GM12873 (cell line): ENCODE data around the gene ANAPC15.

Experiments
- TF ChIP-seq, protein P1 (sequence below): IDR thresholded peaks from 2 replicates; pipeline ENCODE4 v1.5.1; 2012; ENCODE audit warnings: low read depth, mild to moderate bottlenecking, moderate library complexity, low read length, control low read depth; ENCODE audit not compliant: insufficient read depth; ENCODE audit errors: missing control alignments

ANAPC15 gene

DNA sequence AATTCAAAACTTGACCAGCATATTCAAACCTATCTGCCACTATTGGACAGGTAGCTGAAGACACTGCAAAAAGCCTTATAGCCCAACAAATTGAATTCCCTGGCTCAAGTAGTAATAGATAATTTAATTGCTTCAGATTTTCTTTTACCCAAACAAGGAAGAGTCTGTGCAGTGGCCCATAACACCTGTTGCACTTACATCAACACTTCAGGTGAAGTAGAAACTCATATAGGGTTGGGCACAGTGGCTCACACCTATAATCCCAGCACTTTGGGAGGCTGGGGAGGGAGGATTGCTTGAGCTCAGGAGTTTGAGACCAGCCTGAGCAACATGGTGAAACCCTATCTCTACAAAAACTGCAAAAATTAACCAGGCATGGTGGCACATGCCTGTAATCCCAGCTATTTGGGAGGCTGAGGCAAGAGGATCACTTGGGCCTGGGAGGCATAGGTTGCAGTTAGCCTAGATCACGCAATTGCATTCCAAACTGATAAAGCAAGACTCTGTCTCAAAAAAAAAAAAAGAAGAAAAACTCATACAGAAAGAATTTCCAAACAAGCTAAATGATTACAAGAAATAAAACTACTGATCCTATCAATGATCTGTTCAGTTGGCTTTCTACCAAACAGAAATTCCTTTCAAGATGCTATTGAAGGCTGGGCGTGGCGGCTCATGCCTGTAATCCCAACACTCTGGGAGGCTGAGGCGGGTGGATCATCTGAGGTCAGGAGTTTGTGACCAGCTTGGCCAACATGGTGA, 32.5 kb upstream of the ANAPC15 start:
- TF ChIP-seq, protein P1, sequence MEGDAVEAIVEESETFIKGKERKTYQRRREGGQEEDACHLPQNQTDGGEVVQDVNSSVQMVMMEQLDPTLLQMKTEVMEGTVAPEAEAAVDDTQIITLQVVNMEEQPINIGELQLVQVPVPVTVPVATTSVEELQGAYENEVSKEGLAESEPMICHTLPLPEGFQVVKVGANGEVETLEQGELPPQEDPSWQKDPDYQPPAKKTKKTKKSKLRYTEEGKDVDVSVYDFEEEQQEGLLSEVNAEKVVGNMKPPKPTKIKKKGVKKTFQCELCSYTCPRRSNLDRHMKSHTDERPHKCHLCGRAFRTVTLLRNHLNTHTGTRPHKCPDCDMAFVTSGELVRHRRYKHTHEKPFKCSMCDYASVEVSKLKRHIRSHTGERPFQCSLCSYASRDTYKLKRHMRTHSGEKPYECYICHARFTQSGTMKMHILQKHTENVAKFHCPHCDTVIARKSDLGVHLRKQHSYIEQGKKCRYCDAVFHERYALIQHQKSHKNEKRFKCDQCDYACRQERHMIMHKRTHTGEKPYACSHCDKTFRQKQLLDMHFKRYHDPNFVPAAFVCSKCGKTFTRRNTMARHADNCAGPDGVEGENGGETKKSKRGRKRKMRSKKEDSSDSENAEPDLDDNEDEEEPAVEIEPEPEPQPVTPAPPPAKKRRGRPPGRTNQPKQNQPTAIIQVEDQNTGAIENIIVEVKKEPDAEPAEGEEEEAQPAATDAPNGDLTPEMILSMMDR: no peak

DNA sequence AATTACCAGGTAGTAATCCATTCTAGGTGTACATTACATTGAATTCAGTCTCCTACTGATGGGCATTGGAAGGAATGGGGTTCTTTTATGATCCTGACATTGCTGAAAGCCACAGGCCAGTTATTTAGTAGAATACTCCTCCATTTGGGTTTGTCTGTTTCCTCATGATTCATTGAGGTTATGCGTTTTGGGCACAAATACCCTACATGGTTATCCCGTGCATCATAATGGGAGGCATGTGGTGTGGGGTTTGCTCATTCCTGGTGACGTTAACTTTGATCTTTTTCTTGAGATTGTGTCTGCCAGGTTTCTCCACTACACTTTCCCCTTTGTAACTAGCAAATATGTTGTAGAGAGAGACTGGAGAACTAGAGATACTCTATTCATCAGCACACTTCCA, 28.6 kb upstream of the ANAPC15 start:
- TF ChIP-seq, protein P1: no peak

DNA sequence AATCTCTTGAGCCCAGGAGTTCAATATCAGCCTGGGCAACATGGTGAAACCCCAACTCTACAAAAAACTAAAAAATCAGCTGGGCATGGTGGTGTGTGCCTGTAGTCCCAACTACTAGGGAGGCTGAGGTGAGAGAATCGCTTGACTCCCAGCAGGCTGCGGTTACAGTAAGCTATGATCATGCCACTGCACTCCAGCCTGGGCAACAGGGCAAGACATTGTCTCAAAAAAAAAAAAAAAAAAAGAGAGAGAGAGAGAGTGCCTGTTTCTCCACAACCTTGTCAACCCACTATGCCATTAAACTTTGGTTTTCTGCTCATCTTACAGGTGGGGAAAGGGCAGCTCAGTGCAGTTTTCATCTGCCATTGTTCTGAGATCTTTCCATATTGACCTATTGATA, 28.2 kb upstream of the ANAPC15 start:
- TF ChIP-seq, protein P1: no peak

DNA sequence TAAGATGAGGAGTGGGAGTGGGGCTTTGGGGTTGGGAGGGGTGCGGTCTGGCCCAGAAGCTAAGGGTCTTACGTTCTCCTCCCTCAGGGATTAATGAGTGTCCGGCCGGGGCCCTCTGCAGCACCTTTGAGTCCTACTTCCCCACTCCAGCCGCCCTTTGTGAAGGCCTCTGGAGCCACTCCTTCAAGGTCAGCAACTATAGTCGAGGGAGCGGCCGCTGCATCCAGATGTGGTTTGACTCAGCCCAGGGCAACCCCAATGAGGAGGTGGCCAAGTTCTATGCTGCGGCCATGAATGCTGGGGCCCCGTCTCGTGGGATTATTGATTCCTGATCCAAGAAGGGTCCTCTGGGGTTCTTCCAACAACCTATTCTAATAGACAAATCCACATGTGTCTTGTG, 27.0 kb upstream of the ANAPC15 start:
- TF ChIP-seq, protein P1: no peak

DNA sequence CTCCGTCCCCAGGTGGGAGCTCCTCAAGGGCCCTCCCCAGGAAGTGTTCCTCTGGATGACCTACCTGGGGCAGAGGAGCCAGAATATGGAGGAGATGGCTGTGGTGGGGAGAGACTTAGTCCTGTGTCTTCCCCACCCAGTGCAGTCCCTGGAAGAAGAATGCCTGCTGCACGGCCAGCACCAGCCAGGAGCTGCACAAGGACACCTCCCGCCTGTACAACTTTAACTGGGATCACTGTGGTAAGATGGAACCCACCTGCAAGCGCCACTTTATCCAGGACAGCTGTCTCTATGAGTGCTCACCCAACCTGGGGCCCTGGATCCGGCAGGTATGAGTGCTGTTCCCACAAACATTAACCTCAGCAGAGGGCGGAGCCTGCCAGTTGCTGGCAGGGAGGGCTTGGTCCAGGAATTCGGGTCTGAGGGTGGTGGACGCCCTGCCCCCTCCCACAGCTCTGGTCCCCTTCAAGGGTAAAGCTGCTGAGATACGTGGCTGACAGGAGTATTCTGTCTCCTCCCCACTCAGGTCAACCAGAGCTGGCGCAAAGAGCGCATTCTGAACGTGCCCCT, 26.4 kb upstream of the ANAPC15 start:
- TF ChIP-seq, protein P1: no peak

DNA sequence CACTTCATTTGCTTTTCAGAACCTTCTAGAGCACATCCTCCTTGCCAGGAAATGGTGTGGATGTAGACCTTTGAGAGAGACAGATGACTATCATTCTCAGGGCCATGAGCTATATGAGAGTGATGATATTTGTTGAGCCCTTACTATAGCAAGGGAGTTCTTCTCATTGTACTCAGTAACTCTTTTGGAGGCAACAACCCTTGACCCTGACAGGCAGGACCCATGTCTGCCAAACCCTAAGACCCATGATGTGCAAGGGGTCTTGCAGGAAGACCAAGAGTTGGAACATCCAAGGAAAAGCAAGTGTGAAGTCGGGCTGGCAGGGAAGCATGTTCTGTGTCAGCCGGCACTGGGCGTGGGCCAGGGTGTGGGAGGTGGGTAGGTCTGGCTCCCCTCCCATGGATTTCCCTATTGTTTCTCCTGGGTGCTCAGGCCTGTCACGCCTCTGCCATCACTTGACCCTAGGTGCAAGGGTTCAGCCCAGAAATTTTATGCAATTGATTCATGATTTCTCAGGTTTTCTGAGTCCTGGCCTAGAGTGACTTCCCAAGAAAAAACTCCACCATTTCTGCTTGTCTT, 24.3 kb upstream of the ANAPC15 start:
- TF ChIP-seq, protein P1: no peak

DNA sequence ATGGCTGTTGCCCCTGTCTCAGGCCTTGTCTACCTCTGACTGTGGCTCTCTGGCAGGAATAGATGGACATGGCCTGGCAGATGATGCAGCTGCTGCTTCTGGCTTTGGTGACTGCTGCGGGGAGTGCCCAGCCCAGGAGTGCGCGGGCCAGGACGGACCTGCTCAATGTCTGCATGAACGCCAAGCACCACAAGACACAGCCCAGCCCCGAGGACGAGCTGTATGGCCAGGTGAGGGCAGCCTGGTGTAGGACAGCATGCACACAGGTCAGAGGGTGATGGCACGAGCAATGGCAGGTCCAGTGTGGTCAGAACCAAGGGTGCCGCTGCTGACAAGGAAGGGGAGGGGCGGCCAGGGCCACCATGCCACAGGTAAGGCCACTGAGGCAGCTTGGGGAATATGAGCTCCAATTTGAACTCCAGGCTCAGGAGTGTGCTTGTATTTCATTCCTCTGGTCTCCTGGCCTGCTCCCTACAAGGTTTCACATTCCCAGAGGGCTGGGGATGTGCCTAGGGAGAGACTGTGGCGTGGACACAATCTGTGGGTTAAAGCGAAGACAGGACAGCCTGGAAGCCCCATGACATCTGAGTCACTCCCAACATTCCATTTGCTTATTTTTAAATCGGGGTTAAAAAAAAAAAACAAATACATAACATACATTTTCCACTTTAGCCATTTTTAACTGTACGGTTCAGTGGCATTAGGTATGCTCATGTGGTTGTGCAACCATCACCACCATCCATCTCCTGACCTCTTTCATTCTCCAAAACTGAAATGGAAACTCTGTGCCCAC, 23.6 kb upstream of the ANAPC15 start:
- TF ChIP-seq, protein P1: no peak
